Endothelial cell of umbilical vein (primary cell): ENCODE results near the gene THOP1. TPM values are rescaled to one million over a fixed set of nuclear protein-coding genes. Genes with fewer than 3 reads are reported as not detected.

Experiments
- BruUV-seq: library from RNA; stranded (reverse); fragments of 400-500 nt; replicated peaks from 2 replicates; lab custom pipeline; 2021; lab: Mats Ljungman, UMichigan
- CTCF ChIA-PET: fragments of 300-600, 350-600 bp; sonication (Branson Sonifier 250); formaldehyde crosslinking; loops from one replicate; lab custom pipeline; 2021; ENCODE audit warnings: antibody characterized with exemption, inconsistent platforms; lab: Charles Lee
- POLR2A ChIA-PET: fragments of 300-600, 350-600 bp; sonication (Branson Sonifier 250); formaldehyde crosslinking; loops from one replicate; lab custom pipeline; 2021; ENCODE audit warnings: antibody characterized with exemption, inconsistent platforms; lab: Charles Lee
- DNase-seq: peaks from one replicate; pipeline ENCODE4 v3.0.0-alpha.2; 2011; ENCODE audit warnings: low read depth, low spot score
- FAIRE-seq: peaks from 2 replicates; lab custom pipeline; 2011; peaks lifted over from hg19 to GRCh38; lab: Jason Lieb, UNC
- H2AFZ ChIP-seq: 2 replicates; pipeline ENCODE4 v1.6.0; 2012; ENCODE audit warnings: low read depth, low read length, control low read depth, inconsistent platforms
- H3K27ac ChIP-seq: 2 replicates; pipeline ENCODE4 v1.5.1; 2011; ENCODE audit warnings: low read depth, mild to moderate bottlenecking, control low read depth, low read length, moderate library complexity; ENCODE audit not compliant: insufficient read depth
- H3K27me3 ChIP-seq, 2 experiments: 2 replicates each; pipeline versions ENCODE4 v1.6.0 to v1.6.1; 2011; ENCODE audit warnings: low read length in 2 of 2, mixed read lengths in 1 of 2; ENCODE audit not compliant: control insufficient read depth in 2 of 2, insufficient read depth in 2 of 2
- H3K36me3 ChIP-seq, 2 experiments: 2 replicates in 1 of 2; 3 replicates in 1 of 2; pipeline ENCODE4 v1.5.1; 2011; ENCODE audit warnings: low read length in 2 of 2, mild to moderate bottlenecking in 1 of 2, moderate library complexity in 1 of 2; ENCODE audit not compliant: control insufficient read depth in 2 of 2, insufficient read depth in 2 of 2; ENCODE audit errors: extremely low read depth in 1 of 2
- H3K4me1 ChIP-seq: 3 replicates; pipeline ENCODE4 v1.5.1; 2011; ENCODE audit warnings: mild to moderate bottlenecking, low read length; ENCODE audit not compliant: control insufficient read depth, insufficient read depth; ENCODE audit errors: extremely low read depth
- H3K4me2 ChIP-seq: 2 replicates; pipeline ENCODE4 v1.6.1; 2011; ENCODE audit warnings: low read length, control low read depth, mixed read lengths; ENCODE audit not compliant: insufficient read depth
- H3K4me3 ChIP-seq, 3 experiments: fragments of 200-600 bp in 1 of 3; sonication (generic), shearing (Covaris generic) in 1 of 3; replicated peaks in 1 of 3; 2 replicates each; pipeline ENCODE4 v1.5.1; 2011 to 2016; ENCODE audit warnings: control low read depth in 3 of 3, low read length in 3 of 3, mild to moderate bottlenecking in 2 of 3, inconsistent platforms in 1 of 3, low read depth in 1 of 3, moderate library complexity in 1 of 3; ENCODE audit not compliant: insufficient read depth in 1 of 3
- H3K79me2 ChIP-seq: 2 replicates; pipeline ENCODE4 v1.6.0; 2012; ENCODE audit warnings: low read length, inconsistent platforms; ENCODE audit not compliant: control insufficient read depth, insufficient read depth
- H3K9ac ChIP-seq: replicated peaks from 2 replicates; pipeline ENCODE3; 2011; ENCODE audit warnings: low read length, control low read depth; ENCODE audit not compliant: insufficient read depth; ENCODE audit errors: extremely low read depth
- H3K9me1 ChIP-seq: replicated peaks from 3 replicates; pipeline ENCODE4 v1.6.0; 2011; ENCODE audit warnings: mild to moderate bottlenecking, low read length; ENCODE audit not compliant: control insufficient read depth, insufficient read depth; ENCODE audit errors: extremely low read depth
- H3K9me3 ChIP-seq: replicated peaks from 2 replicates; pipeline ENCODE4 v1.5.1; 2012; ENCODE audit warnings: low read length, inconsistent platforms; ENCODE audit not compliant: control insufficient read depth, insufficient read depth
- H4K20me1 ChIP-seq: replicated peaks from 2 replicates; pipeline ENCODE3; 2011; ENCODE audit warnings: mild to moderate bottlenecking, low read length; ENCODE audit not compliant: control insufficient read depth, insufficient read depth; ENCODE audit errors: extremely low read depth
- EZH2 ChIP-seq: IDR thresholded peaks from 2 replicates; pipeline ENCODE4 v1.6.1; 2012; ENCODE audit warnings: borderline replicate concordance, low read depth, mild to moderate bottlenecking, moderate library complexity, low read length, inconsistent platforms; ENCODE audit not compliant: severe bottlenecking
- FOS ChIP-seq: IDR thresholded peaks from 2 replicates; pipeline ENCODE4 v1.6.1; 2011; ENCODE audit warnings: mild to moderate bottlenecking, low read length, moderate library complexity, borderline replicate concordance; ENCODE audit not compliant: insufficient read depth
- GATA2 ChIP-seq: IDR thresholded peaks from 2 replicates; pipeline ENCODE4 v1.7.0; 2011; ENCODE audit warnings: low read depth, mild to moderate bottlenecking, moderate library complexity, mixed read lengths, low read length; ENCODE audit not compliant: insufficient read length, insufficient read depth
- JUN ChIP-seq: IDR thresholded peaks from 2 replicates; pipeline ENCODE4 v1.6.1; 2011; ENCODE audit warnings: borderline replicate concordance, low read depth; ENCODE audit not compliant: insufficient read length, insufficient read depth
- MAX ChIP-seq: IDR thresholded peaks from 2 replicates; pipeline ENCODE4 v1.6.1; 2011; ENCODE audit not compliant: insufficient read depth, insufficient read length
- MYC ChIP-seq: IDR thresholded peaks from one replicate; pipeline ENCODE4 v1.6.1; 2011; ENCODE audit warnings: mild to moderate bottlenecking, low read depth, low read length
- POLR2A ChIP-seq: IDR thresholded peaks from 2 replicates; pipeline ENCODE4 v1.6.1; 2012; ENCODE audit warnings: low read depth, mild to moderate bottlenecking, control low read depth, low read length
- POLR2AphosphoS5 ChIP-seq: IDR thresholded peaks from 2 replicates; pipeline ENCODE4 v1.6.1; 2012; ENCODE audit warnings: low read depth, mild to moderate bottlenecking, control low read depth, low read length, moderate library complexity; ENCODE audit not compliant: insufficient read depth
- dilution Hi-C: fragments of 300-500 bp; cut with MboI; formaldehyde crosslinking; loops from one replicate; pipeline ENCODE4 v1.15.0; 2019; ENCODE audit warnings: low sequenced_read_pairs; ENCODE audit not compliant: extremely low pct_ligation_motif_present
- intact Hi-C: fragments of 100-400 bp; cut with micrococcal nuclease; formaldehyde crosslinking; loops from one replicate; pipeline ENCODE4 v1.10.0; 2022
- polyA plus RNA-seq, 4 experiments: library from polyadenylated mRNA; depleted of rRNA in 3 of 4; stranded (reverse) in 3 of 4; unstranded in 1 of 4; fragments of >200 nt; gene quantifications; 2 replicates each; pipeline versions ENCODE4 v1.2.1 to v1.2.3, GENCODE V29; 2011 to 2012; ENCODE audit warnings: missing spikeins in 1 of 4
- total RNA-seq: library from RNA; stranded (reverse); gene quantifications from 2 replicates; pipeline ENCODE4 v1.2.3, GENCODE V29; 2021
- TF ChIP-seq, protein P1 (sequence below), 2 donors: IDR thresholded peaks; 1 replicate in 1 of 2; 2 replicates in 1 of 2; pipeline ENCODE4 v1.5.1; 2011; ENCODE audit warnings: low read length in 2 of 2, mild to moderate bottlenecking in 2 of 2, moderate library complexity in 2 of 2, control low read depth in 1 of 2, inconsistent platforms in 1 of 2, low read depth in 1 of 2; ENCODE audit not compliant: insufficient read depth in 1 of 2; ENCODE audit errors: extremely low read depth in 1 of 2

Gene THOP1
- total and polyA plus RNA-seq, 2 donors (not counting 3 experiments of a cell fraction or from before 2014, with no cell fraction given) = 88.0 to 115 TPM

- ChIA-PET POLR2A (no interaction called here), CTCF (no interaction called here)
- no peaks in the 10 kb centered on the region for H4K20me1 ChIP-seq
- no peak overlapping the region for H2AFZ ChIP-seq
- DNase-seq (no peak), FAIRE-seq (no peak)
- no peak overlapping the region for H3K4me2 ChIP-seq
- H3K27me3 ChIP-seq = no peaks in the 10 kb centered on the region
- H3K9me1 ChIP-seq = no peaks in the 10 kb centered on the region
- H3K9ac ChIP-seq = no peak overlapping the region
- no peaks in the 10 kb centered on the region for H3K4me1 ChIP-seq
- H3K4me3 ChIP-seq = no peak overlapping the region
- H3K9me3 ChIP-seq = no peaks in the 10 kb centered on the region
- dilution Hi-C loops = no loop called here
- TF ChIP-seq, protein P1, sequence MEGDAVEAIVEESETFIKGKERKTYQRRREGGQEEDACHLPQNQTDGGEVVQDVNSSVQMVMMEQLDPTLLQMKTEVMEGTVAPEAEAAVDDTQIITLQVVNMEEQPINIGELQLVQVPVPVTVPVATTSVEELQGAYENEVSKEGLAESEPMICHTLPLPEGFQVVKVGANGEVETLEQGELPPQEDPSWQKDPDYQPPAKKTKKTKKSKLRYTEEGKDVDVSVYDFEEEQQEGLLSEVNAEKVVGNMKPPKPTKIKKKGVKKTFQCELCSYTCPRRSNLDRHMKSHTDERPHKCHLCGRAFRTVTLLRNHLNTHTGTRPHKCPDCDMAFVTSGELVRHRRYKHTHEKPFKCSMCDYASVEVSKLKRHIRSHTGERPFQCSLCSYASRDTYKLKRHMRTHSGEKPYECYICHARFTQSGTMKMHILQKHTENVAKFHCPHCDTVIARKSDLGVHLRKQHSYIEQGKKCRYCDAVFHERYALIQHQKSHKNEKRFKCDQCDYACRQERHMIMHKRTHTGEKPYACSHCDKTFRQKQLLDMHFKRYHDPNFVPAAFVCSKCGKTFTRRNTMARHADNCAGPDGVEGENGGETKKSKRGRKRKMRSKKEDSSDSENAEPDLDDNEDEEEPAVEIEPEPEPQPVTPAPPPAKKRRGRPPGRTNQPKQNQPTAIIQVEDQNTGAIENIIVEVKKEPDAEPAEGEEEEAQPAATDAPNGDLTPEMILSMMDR (IDR thresholded peaks at IDR 0.05; ENCODE audit: extremely low read depth in 1 of 2, insufficient read depth in 1 of 2, low read depth in 1 of 2, low read length in 2 of 2) = no peak
- TF ChIP-seq POLR2A (no peak), JUN (no peak), POLR2AphosphoS5 (no peak), EZH2 (no peak), MYC (no peak), GATA2 (no peak), FOS (no peak), MAX (no peak)
- peaks cover 5 to 29% of the 10 kb centered on the region in 2 experiments for H3K36me3 ChIP-seq
- H3K27ac ChIP-seq = no peak overlapping the region
- no TSS peak for BruUV-seq
- intact Hi-C loops = no loop called here
- H3K79me2 ChIP-seq = no peaks in the 10 kb centered on the region
Observed at GRCh38 chr19:2808129-2808941, 23.0 kb downstream of the THOP1 start.
